ENCODE results near the gene PRELP.
"Not testable (repeated sequence)": the region's sequence is repeated elsewhere in the genome, so short reads cannot be mapped to it uniquely, and the experiment has no call there.

PRELP gene

GRCh38 chr1:203454986-203455471 is 20.6 kb upstream of the PRELP start:
- peak; percentile 91 for DNase-seq

- DNase-seq: no peak
Observed at GRCh38 chr1:203455706-203456105, 19.9 kb upstream of the PRELP start.

GRCh38 chr1:203456577-203456976 is 19.0 kb upstream of the PRELP start:
- DNase-seq: no peak

- no peak for DNase-seq
Observed at GRCh38 chr1:203458078-203458477, 17.5 kb upstream of the PRELP start.

- no peak for DNase-seq
Observed at GRCh38 chr1:203459671-203460201, 15.9 kb upstream of the PRELP start.

GRCh38 chr1:203461717-203462116 is 13.9 kb upstream of the PRELP start:
- DNase-seq: no peak

- DNase-seq: no peak
Observed at GRCh38 chr1:203462143-203462542, 13.5 kb upstream of the PRELP start.

GRCh38 chr1:203462878-203463277 is 12.7 kb upstream of the PRELP start:
- peak; percentile 90 for DNase-seq

GRCh38 chr1:203463469-203464062 is 12.0 kb upstream of the PRELP start:
- DNase-seq: peak; percentile 90

- peak; percentile 51 for DNase-seq
Observed at GRCh38 chr1:203464226-203464625, 11.4 kb upstream of the PRELP start.

- DNase-seq: no peak
Observed at GRCh38 chr1:203464743-203465142, 10.9 kb upstream of the PRELP start.

GRCh38 chr1:203465146-203465798 is 10.3 kb upstream of the PRELP start:
- no peak for DNase-seq

- peak; percentile 61 for DNase-seq
Observed at GRCh38 chr1:203465948-203466347, 9.7 kb upstream of the PRELP start.

- not testable (repeated sequence) for DNase-seq
Observed at GRCh38 chr1:203466906-203467549, 8.6 kb upstream of the PRELP start.

- no peak for DNase-seq
Observed at GRCh38 chr1:203467550-203467921, 8.1 kb upstream of the PRELP start.

GRCh38 chr1:203468326-203468725 is 7.3 kb upstream of the PRELP start:
- DNase-seq: no peak

- no peak for DNase-seq
Observed at GRCh38 chr1:203470240-203470639, 5.4 kb upstream of the PRELP start.

- no peak for DNase-seq
Observed at GRCh38 chr1:203471841-203472240, 3.8 kb upstream of the PRELP start.

- DNase-seq: no peak
Observed at GRCh38 chr1:203473281-203473680, 2.3 kb upstream of the PRELP start.

- no peak for DNase-seq
Observed at GRCh38 chr1:203473781-203474305, 1.8 kb upstream of the PRELP start.

- DNase-seq: no peak
Observed at GRCh38 chr1:203476216-203476814, 709 bp downstream of the PRELP start.

- no peak for DNase-seq
Observed at GRCh38 chr1:203477748-203478147, 2.1 kb downstream of the PRELP start.

GRCh38 chr1:203478231-203478630 is 2.6 kb downstream of the PRELP start:
- no peak for DNase-seq
